ENCODE data around the gene FGF12.
A peak's percentile ranks its signal among the peaks of the same experiment; 100 is the strongest.
"Not testable (repeated sequence)": the region's sequence is repeated elsewhere in the genome, so short reads cannot be mapped to it uniquely, and the experiment has no call there.

Gene FGF12

GRCh38 chr3:192578729-192579128, 148.6 kb downstream of the FGF12 start:
- no peak for DNase-seq (ENCODE audit: low read depth in 2 of 2)

DNA sequence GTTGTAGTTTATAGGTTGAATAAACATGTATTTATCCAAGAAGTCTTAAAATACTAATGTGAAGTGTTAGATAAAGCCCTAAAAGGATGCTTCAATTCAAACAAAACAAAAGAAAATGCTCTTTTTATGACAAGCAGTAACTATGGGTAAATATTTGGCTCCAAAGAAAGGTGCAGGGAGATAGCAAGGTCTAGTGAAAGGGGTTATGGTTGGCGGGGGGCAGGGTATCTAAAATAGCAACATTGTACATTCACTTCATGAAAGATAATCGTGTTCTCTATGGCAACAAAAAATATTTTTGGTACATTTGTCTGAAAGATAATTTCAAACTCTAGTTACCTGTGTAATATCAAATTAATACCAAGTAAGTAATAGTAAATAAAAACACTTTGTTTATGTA, 149.5 kb downstream of the FGF12 start:
- no peak for DNase-seq (ENCODE audit: low read depth in 2 of 2)

DNA sequence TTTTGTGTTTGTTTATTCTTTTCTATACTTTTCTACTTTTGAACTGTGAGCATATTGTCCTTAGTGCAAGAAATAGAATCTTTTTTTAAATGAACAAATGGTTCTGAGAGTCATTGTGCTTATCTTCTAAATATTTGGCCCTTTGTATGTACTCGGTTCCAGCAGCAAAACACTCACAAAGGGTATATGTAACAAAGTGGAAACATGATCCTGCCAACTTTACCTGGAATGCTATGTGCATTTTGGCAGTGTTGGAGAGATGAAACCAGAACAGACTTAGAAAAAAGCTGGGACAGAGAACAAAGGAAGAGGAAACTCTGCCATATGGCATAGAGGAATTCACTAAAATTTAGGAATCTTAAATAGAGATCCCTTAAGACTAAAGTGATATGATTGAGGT, 150.1 kb downstream of the FGF12 start:
- no peak for DNase-seq (ENCODE audit: low read depth in 2 of 2)

- DNase-seq (ENCODE audit: low read depth in 2 of 2): not testable (repeated sequence)
Observed at GRCh38 chr3:192576704-192577103, 150.6 kb downstream of the FGF12 start.

DNA sequence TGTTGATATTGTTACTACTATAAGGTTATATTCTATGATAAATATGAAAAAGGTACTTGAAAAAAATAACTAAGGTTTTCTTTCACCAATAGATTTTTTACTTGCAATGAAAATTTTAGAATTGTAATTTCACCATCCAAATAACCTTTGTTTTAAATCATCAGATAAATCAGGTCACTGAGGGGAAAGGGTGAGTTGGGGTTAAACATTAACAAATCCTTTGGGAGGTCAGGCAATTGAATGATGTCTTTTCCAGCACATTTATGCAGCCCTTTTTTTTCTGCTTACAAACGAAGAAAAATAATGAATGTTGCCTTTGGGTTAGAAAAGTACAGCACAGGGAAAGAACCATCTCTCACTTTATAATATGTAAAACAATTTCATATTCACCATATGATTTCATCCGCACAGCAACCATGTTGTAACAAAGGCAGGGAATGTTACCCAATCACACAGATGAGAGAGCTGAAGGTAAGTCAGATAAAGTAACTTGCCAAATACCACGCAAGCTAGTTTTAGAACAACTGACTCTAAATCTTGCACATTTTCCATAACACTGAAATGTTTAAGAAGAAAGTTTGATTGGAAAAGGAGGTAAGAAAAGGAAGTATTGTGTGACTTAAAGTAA, 151.3 kb downstream of the FGF12 start:
- no peak for DNase-seq (ENCODE audit: low read depth in 2 of 2)

DNA sequence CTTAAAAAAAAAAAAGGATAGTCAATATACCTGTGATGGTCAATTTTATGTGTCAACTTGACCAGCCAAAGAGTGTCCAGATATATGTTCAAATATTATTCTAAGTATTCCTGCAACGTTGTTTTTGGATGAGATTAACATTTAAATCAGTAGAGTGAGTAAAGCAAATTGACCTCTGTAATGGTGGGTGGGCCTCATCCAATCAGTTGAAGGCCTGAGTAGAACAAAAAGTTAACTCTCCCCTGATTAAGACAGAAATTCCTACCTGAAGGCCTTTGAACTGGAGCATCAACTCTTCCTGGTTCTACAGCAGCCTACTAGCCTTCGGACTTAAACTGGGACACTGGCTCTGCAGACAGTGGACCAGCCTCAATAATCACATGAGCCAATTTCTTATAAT, 154.1 kb downstream of the FGF12 start:
- no peak for DNase-seq (ENCODE audit: low read depth in 2 of 2)

GRCh38 chr3:192570821-192571791, 156.2 kb downstream of the FGF12 start:
- no peak for DNase-seq (ENCODE audit: low read depth in 2 of 2)

GRCh38 chr3:192570315-192570714, 157.0 kb downstream of the FGF12 start:
- DNase-seq (ENCODE audit: low read depth in 2 of 2): no peak

- DNase-seq (ENCODE audit: low read depth in 2 of 2): peak; percentile 29 to 39
Observed at GRCh38 chr3:192566706-192567290, 160.5 kb downstream of the FGF12 start.

GRCh38 chr3:192564611-192565010, 162.7 kb downstream of the FGF12 start:
- no peak for DNase-seq (ENCODE audit: low read depth in 2 of 2)

DNA sequence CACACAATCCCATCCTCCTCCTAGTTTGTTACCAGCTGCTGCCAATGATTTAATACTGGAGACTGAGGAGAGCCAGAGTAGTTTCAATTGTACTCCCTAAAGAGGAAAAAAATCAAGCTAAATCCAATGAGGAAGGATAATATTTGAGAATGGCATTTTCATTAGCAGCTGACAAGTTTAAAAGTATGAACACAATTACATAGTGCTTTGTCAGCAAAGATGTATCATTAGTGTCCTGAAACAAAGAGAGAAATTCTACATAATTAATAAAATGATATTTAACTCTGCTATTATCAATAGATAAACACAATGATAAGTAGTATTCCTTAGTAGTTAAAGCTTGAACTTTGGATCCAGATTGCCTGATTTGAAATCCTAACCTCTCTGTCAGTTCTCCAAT, 163.9 kb downstream of the FGF12 start:
- DNase-seq (ENCODE audit: low read depth in 2 of 2): no peak

DNA sequence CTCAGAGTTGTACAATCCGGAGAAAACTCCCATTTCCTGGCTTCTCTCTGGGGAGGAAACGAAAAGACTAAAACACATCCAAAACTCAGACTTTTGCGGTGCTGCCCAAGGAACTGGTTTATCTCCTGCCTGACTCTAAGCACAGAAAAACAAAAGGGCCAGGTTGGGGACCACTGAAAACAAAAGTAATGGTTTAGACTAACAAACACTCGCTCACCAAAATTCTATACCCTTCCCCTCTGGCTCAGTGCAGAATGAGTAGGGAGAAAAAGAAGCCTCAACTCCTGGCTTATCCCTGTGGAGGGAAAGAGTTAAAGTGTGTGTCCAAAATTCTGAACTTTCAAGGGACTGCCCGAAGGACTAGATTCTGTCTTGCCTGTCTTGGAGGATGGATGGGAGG, 173.6 kb downstream of the FGF12 start:
- no peak for DNase-seq (ENCODE audit: low read depth in 2 of 2)

GRCh38 chr3:192550356-192550755, 177.0 kb downstream of the FGF12 start:
- DNase-seq (ENCODE audit: low read depth in 2 of 2): no peak

GRCh38 chr3:192545333-192545732, 182.0 kb downstream of the FGF12 start:
- no peak for DNase-seq (ENCODE audit: low read depth in 2 of 2)

GRCh38 chr3:192543163-192543562, 184.2 kb downstream of the FGF12 start:
- DNase-seq (ENCODE audit: low read depth in 2 of 2): no peak

DNA sequence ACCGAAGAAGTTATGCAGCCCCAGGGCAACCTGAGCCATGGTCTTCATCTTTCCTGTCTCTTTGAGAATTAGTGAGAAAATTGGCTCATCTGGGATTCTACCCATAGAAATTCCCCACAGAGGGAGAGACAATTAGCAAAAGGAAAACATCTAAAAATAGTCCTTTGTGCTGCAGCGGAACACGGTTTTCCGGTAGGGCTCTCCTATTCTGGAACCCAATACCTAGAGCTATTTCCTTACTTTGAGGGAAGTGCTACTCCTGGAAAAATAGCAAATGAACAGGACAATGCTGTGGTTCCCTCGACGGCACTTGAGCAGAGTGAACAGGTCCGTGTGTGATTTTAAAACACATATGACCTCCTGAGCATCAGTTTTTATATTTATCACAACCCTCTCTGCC, 210.5 kb downstream of the FGF12 start:
- no peak for DNase-seq (ENCODE audit: low read depth in 2 of 2)

GRCh38 chr3:192515664-192516045, 211.7 kb downstream of the FGF12 start:
- no peak for DNase-seq (ENCODE audit: low read depth in 2 of 2)

DNA sequence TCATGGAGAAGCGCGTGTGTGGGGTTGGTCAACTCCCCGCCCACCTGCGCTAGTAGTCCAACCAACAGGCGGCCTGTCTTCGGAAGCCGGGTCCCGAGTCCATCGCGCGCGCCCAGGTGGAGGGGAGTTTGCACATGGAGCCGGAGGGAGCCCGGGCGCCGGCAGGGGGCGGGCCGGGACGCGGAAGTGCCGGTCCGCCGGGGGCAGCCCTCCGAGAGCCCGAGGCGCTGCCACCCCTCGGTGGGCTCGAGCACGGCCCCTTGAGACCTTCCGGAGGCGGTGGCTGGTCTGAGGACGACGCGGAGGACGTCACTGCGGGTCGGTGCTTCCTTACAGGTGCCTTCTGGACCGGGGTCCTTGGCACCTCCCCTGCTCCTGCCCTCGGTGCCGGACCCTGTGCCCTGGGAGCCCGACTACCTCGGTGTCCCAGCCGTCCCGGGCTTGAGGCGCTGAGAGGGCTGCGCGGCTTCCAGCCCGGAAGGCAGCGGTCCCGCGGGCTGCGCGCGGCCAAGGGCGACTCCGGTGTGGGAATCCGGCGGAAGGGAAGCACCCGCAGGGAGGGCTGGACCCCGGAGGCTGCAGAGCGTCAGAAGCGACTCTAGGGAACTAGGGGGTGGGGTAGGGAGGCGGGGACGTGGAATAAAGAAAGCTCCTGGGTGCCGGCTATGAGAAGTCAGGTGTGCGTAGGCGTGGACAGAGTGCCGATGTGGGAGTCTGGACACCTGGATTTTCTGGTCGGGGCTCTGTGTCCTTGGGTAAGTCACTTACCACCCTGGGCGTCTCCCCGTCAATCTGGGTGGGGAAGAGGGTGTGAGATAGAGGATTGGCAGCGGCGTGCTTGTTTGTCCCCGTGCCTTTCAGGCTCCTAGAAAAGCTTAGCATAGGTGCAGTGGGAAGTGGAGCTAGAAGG, 212.3 kb downstream of the FGF12 start:
- no peak for DNase-seq (ENCODE audit: low read depth in 2 of 2)

DNA sequence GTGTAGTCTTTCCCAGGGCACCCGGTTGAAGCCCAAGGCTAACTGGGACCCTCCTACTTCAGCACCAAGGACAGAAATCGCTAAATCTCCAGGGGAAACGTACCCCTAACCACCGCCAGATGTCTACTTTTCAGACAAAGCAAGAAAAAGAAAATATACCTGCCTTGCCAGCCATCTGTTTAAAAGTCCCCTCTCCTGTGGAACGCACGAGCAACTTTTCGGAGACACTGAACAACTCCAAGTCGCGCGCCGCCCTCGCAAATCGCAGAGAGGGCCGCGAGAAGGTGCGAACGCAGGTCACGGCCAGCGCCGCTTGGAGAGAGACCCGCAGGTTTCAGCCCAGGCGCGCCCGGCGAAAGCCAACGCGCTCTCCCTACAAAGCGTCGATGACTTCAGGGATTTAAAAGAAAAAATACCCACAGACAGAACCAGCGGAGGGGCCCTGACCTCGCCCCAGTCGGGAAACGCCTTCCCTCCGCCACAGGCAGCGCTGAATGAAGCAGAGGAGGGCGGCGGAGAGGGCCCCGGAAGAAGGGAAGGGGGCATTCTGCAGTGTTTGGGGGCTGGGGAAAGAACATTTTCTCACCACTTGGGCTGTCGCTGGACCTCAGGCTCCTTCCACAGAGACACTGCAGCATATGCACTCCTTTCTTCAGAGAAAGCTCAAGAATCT, 213.1 kb downstream of the FGF12 start:
- no peak for DNase-seq (ENCODE audit: low read depth in 2 of 2)

DNA sequence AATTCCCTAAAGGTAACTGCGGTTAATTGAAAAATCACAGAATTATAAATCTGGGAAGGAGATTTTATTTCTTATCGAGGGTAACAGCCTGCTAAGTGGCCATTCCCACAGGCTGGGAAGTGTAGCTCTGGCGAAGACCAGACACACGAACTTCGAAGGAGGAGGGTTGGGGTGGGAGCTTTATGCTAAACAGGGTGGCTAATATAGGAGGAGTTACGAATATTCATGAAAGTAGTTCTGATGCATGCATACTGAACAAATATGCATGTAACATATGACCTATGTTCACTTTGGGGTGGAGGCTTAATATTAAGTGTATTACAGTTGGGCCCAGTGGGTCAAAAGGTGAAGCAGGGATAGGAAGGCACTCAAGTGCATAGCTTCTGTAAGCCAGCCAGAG, 221.6 kb downstream of the FGF12 start:
- DNase-seq (ENCODE audit: low read depth in 2 of 2): no peak

DNA sequence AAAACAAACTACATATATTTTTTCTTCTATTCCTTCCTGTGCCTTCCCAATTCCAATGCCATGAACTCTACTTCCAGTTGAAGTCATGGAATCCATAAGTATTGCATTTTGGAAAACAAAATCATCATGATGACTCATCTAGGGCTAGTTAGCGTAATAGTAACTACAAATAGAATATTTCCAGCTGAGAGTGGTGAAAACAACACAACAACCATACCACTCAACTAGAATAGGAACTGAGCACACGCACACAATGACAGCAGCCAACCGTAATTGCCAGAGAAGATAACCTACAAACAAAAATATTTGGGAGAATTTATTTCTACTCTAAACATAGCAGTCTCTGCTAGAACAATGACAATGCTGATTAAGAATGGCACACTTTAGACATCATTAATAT, 225.9 kb downstream of the FGF12 start:
- no peak for DNase-seq (ENCODE audit: low read depth in 2 of 2)
